T-helper 9 cell (primary cell): ENCODE data around the gene DUSP22.
"Not testable (repeated sequence)": the region's sequence is repeated elsewhere in the genome, so short reads cannot be mapped to it uniquely, and the experiment has no call there.

Experiments
- DNase-seq: peaks from one replicate; pipeline ENCODE4 v3.0.0-alpha.2; 2020

DUSP22 gene

DNA sequence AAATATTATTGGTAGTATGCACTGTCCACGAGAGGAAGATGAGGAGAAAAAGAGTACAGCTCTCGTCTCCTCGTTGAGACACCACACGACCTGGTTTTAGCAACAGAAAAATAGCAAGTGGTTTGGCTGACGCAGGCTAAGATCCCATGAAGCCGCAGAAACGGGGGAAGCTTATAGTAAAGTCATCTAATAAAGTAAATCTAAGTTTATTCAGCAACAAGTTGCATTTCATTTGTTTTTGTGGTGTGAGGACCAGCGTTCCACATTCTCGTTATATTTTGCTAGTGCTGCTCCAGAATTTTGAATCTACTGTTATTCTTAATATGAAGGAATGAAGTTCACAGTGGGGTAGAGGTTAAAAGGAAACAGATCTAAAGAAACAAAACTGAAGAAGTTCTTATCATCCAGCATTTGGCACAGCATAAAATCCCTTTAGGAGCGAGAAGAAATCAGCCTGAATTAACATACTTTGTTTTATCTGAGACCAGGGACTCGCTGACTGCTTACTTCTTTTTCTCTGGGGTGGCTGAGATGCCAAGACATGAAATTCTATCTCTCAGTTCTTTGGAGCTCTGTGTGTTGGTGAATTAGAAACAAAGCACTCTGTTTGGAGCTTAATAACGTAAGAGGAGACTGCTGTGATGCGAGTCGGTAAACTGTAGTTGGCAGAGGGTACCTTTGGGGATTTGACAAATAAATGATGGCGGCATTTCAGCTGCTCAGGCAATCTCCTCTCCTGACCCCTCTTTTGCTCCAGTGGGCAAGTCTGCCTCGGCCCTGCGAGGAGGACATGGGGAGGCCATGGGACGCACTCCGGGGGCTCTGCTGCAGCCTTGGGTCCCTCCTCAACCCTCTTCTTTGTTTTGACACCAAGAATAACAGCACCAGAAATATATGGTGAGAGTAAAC, 74.4 kb downstream of the DUSP22 start:
- DNase-seq, result no peak

DNA sequence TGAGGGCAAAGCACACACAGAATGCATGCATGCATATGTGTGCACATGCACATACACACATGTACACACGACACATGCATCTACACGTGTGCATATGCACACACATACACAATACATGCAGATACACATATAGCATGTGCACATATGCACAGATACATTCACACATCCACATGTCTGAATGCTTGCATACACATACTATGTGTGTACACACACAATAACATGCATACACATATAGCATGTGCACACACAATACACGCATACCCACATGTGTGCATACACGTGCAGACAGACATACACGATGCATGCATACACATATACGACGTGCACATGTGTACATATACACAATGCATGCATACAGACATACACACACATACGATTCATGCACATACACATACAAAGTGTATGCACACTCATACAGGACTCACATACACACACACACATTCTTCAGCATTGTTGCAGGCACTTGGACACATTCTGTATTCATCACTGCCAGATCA, 75.1 kb downstream of the DUSP22 start:
- DNase-seq, result no peak

DNA sequence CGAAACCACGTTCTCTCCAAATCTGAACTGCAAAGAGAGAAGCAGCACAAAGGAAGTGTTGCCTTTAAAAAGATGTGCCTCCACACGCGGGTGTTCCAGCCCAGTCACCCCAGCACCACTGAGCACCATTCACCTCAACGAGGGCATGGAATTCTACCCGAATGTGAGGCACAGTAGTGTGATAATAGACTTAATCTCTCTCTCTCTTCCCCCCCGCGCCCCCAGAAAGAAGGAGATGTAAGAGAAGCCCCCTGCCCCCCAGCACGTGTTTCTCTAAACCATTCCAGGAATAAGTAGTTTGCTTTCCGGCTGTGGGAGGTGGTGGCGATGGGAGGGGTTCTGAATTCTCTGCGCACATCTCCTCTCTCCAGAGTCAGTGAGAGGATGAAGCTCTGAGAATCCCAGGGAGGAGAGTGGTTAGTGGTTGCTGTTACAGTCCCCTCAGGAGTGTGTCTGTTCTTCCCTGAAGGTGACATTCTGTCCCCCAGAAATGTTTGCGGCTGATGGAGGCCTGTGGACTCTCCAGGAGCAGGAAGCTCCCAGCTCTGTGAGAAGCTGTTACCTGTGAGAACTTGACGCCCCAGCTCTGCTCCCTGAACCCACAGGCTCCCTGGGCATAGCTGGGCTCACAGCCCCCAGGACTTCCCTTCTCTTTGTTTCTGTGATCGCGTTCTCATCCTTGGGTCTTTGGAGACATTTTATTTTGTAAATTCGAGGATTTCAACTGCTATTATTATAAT, 75.8 kb downstream of the DUSP22 start:
- no peak for DNase-seq

DNA sequence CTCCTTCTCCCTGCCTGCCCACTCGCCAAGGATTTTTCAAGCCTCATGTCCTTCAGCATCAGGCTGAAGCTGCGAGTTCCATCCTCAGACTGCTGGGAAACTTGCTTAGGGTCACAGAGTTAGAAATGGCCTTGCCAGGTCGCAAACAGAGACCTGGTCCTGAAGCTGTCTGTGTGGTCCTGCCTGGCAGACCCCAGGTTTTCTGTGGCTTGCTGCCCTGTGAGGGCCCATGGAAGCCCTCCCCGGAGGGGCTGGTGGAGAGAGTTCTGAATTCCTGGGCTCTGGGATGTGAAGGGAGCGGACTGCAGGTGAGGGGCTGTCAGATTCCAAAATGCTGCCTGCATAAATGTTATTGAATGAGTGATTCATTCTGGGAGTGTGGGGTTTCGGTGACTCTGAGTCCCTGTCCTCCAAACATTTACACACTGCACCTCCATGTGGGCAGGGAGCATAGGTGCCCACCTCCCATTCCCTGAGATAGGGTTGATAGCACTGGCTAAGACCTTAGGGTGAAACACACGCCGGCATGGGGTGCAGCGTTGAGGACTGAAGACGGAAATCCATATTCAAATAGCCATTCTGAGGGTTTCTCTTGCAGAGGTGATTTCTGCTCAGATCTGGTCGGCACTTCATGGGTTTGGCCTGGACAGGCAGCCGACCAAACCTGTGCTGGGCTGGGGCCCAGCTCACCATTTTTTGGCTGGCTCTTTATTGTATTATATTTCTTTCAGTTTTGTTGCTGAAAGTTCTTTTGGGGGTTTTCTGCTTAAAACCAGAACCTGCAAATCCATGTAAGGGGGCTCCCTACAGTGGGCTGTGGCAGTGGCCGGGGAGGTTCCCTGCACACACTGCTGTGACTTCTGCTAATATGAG, 77.5 kb downstream of the DUSP22 start:
- DNase-seq, result no peak

DNA sequence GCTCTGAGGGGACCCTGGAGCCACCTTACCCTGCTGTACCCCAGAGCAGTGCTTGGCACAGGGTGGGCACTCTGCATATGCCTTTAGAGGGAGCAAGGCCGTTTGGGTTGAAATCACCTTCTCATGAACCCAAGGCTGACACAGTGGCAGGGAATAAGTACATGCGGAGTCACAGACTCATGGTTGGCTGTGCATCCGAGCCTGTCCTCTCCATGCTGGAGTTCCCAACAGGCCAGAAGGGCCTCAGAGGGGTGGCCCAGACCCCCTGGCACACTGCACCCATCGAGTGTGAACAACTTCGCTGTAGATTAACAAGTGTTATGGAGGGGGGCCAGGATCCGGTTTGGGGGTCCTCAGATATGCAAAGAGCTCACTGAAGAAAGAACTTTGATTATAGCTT, 78.3 kb downstream of the DUSP22 start:
- DNase-seq, result no peak

DNA sequence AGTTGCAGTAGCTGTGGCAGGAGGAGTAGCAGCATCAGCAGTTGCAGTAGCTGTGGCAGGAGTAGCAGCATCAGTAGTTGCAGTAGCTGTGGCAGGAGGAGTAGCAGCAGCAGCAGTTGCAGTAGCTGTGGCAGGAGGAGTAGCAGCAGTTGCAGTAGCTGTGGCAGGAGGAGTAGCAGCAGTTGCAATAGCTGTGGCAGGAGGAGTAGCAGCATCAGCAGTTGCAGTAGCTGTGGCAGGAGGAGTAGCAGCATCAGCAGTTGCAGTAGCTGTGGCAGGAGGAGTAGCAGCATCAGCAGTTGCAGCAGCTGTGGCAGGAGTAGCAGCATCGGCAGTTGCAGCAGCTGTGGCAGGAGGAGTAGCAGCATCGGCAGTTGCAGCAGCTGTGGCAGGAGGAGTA, 79.6 kb downstream of the DUSP22 start:
- DNase-seq, result not testable (repeated sequence)

DNA sequence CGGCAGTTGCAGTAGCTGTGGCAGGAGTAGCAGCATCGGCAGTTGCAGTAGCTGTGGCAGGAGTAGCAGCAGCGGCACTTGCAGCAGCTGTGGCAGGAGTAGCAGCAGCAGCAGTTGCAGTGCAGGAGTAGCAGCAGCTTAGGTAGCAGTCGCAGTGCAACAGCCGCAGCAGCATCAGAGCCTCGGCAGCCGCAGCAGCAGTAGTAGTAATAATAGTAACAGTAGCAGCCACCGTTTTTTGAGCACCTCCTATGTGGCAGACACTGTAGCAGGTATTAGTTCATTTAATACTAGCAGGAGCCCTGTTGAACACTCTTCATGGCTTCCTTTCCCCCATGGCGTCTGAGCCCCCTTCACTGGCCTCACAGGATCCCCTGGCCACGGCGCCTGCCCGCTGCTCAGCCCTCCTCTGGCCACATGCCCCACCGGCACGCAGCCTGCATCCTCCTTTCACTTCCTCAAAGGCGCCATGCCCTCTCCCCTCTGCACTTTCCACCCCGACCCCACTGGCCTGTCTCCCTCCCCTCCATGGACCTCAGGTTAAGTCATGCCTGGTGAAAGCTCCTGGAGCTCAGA, 80.1 kb downstream of the DUSP22 start:
- no peak for DNase-seq

DNA sequence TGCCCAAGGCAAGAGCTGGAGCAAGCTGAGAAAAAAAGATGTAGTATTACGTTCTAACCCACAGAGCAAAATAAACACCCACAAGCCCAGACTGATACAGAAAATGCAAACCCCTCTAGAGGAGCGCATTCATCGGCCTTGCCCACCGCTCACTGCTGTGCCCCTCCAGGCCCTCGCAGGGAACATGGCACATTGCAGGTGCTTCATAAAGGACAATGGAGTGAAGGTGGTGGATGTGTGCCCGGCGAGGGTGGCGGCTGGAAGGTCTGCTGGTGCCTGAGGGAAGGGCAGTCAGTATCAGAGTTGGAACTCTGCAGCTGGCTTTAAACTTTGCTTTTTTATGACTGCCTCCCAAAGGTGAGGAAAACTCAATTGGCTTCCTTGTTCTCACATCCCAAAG, 80.7 kb downstream of the DUSP22 start:
- no peak for DNase-seq

DNA sequence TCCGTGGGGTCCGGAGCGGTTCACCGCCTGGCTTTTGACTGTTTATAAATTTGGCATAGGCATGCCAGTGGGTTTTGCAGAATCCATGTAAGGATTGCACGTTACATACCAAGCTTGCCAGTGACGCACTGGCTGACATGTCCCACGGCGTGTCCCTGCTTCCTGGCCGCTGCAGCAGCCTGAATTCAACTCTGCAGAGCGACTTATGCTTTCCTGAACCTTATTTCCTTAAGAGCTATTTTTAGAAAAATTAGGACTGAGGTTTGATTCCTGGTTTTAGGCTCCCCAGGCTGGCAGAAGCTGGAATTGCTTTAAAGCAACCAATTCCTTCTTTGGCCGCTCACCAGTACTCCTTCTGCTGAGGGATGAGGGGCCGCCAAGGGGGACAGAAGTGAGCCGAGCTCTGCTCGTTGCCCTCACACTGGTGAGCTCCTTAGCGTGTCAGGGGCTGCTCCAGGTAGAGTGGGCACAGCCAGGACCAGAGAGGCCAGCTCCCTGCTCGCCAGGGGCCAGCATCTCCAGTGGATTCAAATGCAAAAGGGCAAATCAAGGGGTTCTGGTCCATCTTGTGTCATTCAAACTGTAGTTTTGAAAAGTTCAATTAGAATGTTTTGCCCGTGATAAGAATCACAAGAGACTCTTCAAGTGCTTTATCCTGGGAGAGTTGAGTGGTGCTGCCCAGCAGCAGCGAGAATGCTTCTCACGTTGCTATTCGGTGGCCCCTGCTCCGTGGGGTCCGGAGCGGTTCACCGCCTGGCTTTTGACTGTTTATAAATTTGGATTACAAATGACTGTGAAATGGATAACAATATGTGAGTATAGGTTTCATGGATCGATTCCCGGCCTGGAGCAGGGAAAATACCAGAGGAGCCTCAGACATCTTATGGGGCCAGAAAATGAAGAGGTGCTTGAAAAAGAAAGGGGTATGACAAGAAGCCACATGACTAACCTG, 81.8 kb downstream of the DUSP22 start:
- no peak for DNase-seq

DNA sequence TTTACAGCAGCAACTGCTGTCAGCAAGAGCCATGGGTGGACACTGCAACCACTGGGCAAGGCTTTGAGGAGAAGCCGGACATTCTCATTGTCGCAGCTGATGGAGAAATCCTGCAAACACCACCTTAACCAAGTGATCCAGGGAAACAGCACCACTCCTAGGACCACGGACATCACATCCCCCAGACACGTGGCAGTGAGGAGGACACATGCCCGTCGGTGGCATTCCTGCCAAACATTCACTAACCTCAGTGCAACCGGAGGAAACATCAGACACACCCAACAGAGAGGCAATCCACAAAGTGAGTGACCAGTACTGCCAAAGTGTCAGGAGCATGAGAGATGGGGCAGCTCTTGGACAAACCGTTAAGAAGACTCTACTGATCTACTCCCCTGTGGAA, 82.7 kb downstream of the DUSP22 start:
- no peak for DNase-seq

DNA sequence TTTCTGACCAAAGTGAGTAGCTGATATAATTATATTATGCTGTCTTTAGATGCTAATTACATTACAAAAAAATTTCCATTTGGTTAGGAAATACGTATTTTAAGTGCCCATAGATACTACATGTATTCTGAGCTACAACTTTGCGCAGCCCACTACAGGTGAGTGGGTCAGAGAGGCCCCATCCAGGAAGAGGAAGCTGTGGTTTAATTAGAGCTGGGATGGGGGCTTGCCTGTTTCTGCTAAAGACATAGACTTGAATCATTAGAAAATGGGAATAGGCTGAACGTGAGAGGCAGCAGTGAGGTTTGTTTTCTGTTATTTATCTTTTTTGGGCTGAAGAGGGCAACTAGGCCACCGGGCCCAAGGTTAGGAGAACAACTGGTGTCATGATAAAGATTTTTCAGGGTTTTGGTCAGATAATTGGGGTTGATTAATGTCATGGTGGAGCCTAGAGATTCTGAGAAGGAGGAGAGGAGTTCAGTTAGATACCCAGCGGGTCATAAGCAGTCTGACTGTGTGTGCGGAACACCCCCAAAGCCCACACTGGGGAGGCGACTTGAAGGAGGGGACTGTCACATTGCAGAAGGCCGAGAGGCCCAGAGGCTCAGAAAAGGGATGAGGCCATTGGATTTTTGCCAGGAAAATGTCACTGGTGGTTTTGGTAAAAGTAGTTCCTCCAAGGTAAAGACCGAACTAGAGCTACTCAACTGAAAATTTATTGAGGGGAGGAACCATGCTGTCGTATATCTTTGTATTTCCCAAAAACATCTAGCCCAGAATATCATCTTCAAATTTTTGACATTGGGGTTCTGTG, 84.7 kb downstream of the DUSP22 start:
- DNase-seq, result no peak

DNA sequence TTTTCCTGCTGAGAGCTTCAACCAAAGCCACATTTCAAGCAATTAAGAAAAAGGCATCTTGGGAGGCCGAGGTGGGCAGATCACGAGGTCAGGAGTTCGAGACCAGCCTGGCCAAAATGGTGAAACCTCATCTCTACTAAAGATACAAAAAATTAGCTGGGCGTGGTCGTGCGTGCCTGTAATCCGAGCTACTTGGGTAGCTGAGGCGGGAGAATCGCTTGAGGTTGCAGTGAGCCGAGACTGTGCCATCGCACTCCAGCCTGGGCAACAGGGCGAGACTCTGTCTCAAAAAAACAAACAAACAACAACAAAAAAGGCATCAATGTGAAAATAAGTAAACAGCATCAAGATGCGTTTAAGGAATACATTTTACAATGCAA, 85.3 kb downstream of the DUSP22 start:
- not testable (repeated sequence) for DNase-seq

DNA sequence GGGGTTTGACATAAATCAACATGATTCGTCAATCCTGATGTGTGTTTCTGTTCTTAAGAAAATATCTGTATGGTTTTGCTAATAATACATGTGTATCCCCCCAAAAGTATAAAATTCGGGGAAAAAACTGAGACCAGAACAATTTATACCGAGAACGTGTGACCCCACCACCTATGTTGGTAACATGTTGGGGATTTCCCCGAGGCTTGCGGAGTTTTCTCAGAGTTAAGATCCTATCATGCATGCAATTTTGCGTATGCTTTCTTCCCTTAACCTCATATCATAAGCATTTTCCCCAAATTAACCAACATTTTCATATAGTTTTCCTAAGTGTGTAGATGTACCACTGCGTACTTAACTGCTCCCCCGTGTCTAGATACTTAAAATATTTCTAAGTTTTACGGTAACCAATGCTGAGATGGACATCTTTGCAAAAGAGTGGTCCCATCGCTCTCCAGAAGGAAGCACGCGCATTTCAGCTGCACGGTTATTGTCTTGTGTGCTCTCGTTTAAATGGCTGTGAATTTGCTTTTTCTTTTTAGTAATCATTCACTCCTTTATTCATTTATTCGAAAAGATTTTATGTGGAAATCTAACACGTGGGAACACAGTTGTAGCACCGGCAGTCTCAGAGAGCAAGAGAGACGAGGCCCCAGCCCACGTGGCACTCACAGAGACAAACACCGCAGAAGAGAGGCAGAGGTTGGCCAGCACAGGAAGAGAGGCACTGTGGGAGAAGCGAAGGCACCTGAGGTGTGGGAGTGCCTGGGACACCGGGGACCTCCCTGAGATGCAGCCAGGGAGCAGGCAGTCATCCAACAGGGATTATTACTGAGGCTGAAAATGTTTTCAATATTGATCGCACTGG, 86.0 kb downstream of the DUSP22 start:
- DNase-seq, result no peak

DNA sequence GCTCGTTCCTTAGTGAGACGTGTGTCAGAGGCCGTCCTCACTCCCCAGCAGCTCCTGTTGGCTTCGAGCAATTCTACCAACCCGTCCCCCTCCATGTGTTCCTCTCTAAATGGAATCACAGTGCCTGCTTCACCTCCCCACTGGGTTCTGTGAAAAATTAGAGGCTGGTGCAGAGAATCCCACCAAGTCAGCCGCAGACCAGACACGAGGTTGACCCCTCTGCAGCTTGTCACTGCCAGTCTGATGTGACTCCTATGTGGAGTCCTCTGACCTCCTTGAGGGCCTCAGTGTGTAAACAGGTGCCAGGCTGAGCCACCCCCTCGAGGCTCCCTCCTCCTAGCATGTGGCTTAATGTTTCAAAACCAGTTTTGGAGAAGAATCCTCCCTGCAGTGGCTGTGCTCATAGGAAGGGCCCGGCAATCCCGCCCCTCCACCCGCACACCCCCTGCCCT, 86.7 kb downstream of the DUSP22 start:
- no peak for DNase-seq

DNA sequence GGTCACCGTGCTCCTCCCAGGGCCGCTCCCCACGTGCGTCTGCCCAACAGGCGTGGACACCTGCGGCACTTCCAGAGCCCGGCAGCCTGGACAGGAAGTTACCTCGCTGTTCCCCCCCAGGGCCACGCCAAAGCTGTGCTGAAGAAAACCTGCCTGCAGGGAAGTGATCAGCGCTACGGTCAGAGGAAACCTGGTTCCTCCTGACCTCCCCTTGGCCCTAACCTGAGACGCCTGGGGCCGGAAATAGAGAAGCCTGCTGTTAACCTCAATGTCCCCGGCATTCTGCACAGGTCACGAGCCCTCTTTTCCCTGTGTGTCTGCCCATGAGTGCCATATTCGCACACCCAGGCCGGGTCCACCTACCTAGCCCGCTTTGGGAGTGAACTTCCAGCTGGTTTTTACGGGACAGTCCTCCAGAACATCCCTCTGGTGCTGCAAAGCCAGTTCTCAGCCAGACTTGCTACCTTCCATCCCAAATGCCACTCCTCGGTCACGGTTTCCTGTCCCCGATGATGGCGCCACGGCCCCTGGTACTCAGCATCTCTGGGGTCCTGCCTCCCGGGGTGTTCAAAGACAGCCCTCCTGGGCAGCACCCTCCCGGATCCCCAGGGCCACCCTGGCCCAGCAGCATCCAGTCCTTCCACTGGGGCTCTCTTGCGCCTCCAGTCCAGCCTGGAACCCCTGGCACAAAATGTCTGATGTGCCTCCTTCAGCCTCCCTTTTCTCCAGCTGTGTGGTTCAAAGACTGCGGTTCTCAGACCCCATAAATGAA, 87.3 kb downstream of the DUSP22 start:
- no peak for DNase-seq

DNA sequence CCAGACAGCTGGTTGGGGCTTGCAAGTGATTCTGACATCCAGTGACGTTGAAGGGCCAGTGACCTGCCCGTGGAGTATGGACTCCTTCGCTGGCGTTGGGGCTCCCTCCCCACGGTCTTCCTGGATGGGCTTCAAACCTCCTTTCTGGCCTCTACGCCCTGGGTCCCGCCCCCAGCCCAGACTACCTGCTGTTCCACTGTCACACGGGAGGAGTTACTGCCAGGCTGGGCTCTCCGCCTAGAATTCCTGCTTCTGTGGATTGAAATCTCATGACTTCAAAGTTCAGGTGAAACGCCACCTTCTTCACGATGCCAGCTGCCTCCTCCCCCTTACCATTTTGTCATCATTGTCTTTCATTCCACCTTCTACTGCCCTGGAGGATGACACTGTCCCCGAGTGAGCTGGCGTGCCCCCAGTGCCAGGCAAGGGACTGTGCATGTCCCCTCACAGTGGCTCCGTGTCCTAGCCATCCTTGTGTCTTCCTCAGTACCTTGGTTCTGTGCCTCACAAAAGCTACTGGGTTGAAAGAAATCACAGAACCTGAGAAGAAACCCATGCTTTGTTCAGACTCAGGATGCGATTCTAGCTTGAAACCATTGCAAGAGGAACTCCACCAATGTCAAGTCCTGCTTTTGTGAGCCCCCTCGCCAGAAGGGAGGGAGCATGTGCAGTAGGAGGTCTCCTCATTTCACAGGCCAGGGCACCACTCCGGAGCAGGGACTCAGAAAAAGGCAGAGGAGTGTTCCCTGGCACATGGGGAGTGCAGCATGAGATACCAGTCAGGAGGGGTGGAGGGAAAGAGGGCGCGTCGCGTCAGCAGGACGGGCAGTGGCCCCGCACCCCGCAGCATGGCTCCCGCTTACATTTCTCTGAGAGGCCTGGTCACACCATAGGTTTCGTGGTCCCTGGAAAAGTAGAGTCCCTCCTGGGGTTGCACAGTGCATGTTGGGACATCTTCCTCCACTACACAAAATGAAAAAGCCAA, 88.2 kb downstream of the DUSP22 start:
- DNase-seq, result no peak

DNA sequence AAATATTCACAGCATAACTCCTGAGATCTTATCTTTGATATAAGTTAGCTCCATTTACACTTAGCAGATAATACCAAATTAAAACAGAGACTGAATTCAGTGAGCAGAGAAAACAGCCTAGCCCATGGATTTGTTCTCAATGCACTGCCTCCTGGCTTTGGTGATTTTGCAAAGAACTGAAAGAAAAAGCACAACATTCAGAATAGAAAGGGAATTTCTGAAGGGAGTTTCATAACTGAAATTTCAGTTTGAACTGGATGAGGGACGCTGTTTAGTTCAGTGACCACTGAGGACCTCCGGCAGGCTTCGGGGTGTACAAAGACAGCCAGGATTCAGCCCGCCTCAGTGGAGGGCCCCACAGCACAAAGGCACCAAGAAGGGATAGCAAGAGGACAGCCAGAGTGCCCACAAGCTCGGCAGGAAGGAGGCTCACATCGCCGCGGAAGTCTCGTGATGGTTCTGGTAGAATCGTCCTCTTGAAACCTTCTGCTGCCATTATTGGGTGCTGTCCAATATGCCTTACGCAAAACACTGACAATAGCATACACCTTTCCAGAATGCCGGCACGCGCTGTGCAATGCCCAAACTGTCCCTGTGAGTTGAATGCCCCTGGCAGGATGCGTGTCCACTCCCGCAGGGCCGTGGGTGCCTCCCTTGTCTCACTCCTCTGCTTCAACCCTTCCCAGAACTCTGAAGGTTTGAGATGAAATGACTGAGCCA, 89.6 kb downstream of the DUSP22 start:
- DNase-seq, result no peak
